MCF 10A (cell line): Measurements from ENCODE around the gene TSC2. TPM values are rescaled to one million over a fixed set of nuclear protein-coding genes. Genes with fewer than 3 reads are reported as not detected.

Source experiments
- BruUV-seq: library from RNA; stranded (reverse); fragments of 400-500 nt; replicated peaks from 2 replicates; lab custom pipeline; 2021; lab: Mats Ljungman, UMichigan
- CTCF ChIA-PET: fragments of 300-600 bp; sonication (Branson Sonifier 250); formaldehyde crosslinking; extraction: SDS; loops from one replicate; lab custom pipeline; 2021; ENCODE audit warnings: antibody characterized with exemption, inconsistent platforms; lab: Yijun Ruan, JAX
- POLR2A ChIA-PET: fragments of 300-600, 350-650 bp; sonication (Branson Sonifier 250); formaldehyde crosslinking; extraction: SDS; loops from one replicate; lab custom pipeline; 2020; ENCODE audit warnings: antibody characterized with exemption, inconsistent platforms; lab: Yijun Ruan, JAX
- DNase-seq: peaks from one replicate; pipeline ENCODE4 v3.0.0-alpha.2; 2018; ENCODE audit not compliant: unreplicated experiment
- H3K27ac Mint-ChIP-seq: one replicate; pipeline ENCODE4 v1.8.0; 2022; ENCODE audit warnings: mild to moderate bottlenecking, low read depth, mixed read lengths; ENCODE audit not compliant: unreplicated experiment
- H3K27me3 Mint-ChIP-seq: one replicate; pipeline ENCODE4 v1.8.0; 2022; ENCODE audit warnings: mixed read lengths; ENCODE audit not compliant: insufficient read depth, unreplicated experiment
- H3K36me3 Mint-ChIP-seq: one replicate; pipeline ENCODE4 v1.8.0; 2022; ENCODE audit warnings: mild to moderate bottlenecking, moderate library complexity, mixed read lengths; ENCODE audit not compliant: insufficient read depth, unreplicated experiment
- H3K4me1 Mint-ChIP-seq: one replicate; pipeline ENCODE4 v1.8.0; 2022; ENCODE audit warnings: mixed read lengths; ENCODE audit not compliant: insufficient read depth, unreplicated experiment
- H3K4me3 Mint-ChIP-seq: one replicate; pipeline ENCODE4 v1.8.0; 2022; ENCODE audit warnings: mild to moderate bottlenecking, moderate library complexity, mixed read lengths; ENCODE audit not compliant: unreplicated experiment
- H3K9me3 Mint-ChIP-seq: one replicate; pipeline ENCODE4 v1.8.0; 2022; ENCODE audit warnings: mixed read lengths; ENCODE audit not compliant: unreplicated experiment
- CTCF ChIP-seq: fragments of 200-600 bp; IDR thresholded peaks from one replicate; pipeline ENCODE4 v1.8.0; 2022; ENCODE audit warnings: antibody characterized with exemption, mild to moderate bottlenecking; ENCODE audit not compliant: unreplicated experiment
- intact Hi-C: fragments of 100-400 bp; cut with micrococcal nuclease; formaldehyde crosslinking; loops from 2 replicates; pipeline ENCODE4 v1.14.1; 2022
- total RNA-seq: library from RNA; stranded (reverse); gene quantifications from 2 replicates; pipeline ENCODE4 v1.2.3, GENCODE V29; 2022

The TSC2 gene
- total RNA-seq, 1 experiment from 2014 or later = 99.8 TPM

DNA sequence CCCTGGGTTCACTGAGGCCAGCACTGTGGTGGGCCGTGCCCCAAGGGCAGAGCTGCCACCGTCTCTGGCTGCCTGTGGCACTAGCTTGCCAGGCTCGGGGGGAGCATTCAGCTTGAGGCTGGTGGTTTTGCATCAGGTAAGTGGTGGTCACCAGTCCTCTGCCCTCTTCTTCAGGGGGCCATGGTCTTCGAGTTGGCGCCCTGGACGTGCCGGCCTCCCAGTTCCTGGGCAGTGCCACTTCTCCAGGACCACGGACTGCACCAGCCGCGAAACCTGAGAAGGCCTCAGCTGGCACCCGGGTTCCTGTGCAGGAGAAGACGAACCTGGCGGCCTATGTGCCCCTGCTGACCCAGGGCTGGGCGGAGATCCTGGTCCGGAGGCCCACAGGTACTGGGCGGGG, 32.2 kb downstream of the TSC2 start:
- Mint-ChIP-seq H3K4me3 (no peak overlapping the region), H3K27me3 (no peaks in the 10 kb centered on the region), H3K36me3 (peaks cover 29% of the 10 kb centered on the region), H3K4me1 (no peaks in the 10 kb centered on the region), H3K27ac (no peak overlapping the region), H3K9me3 (no peaks in the 10 kb centered on the region)
- ChIA-PET POLR2A (no interaction called here), CTCF (interaction anchor here (1.2 kb wide), 1 partner anchor 60 kb away, joined by 3 read pairs; no protein-coding TSS in a partner anchor)
- TF ChIP-seq CTCF = no peak
- intact Hi-C loops = no loop called here
- no TSS peak for BruUV-seq
- no peak for DNase-seq

DNA sequence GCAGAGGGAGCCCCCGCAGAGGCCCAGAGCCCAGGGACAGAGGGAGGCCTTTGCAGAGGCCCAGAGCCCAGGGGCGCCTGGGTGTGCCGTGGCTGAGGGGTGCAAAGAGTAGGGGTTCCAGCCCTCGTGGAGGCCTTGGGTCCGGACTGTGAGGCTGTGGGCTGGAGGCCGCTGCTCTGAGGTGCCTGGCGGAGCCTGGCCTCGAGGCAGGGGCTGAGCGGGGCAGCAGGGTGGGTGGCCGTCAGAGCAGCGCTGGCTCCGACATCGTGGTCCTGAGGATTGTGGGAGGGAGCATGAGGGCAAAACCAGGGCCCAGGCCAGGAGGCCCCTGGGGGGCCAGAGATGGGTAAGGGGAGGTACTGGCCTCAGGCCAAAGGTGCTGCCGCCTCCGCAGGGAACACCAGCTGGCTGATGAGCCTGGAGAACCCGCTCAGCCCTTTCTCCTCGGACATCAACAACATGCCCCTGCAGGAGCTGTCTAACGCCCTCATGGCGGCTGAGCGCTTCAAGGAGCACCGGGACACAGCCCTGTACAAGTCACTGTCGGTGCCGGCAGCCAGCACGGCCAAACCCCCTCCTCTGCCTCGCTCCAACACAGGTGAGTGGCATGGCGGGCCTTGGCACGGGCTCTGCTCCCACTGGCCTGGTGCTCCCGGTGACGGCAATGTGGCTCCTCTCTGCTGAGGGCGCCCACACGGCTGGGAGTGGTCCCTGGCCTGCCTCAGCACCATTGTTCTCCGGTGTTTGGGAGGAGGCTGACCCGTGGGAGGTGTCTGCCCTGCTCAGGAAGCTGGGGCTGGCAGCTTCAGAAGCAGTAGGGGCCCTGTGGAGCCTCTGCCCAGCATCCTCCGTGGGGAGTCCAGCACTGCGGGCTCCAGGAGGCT, 33.7 kb downstream of the TSC2 start:
- H3K27ac Mint-ChIP-seq = no peak overlapping the region
- H3K4me1 Mint-ChIP-seq = no peaks in the 10 kb centered on the region
- H3K4me3 Mint-ChIP-seq = no peak overlapping the region
- TF ChIP-seq CTCF = no peak
- BruUV-seq = no TSS peak
- DNase-seq = no peak
- intact Hi-C loops = no loop called here
- POLR2A ChIA-PET = no interaction called here
- H3K9me3 Mint-ChIP-seq = no peaks in the 10 kb centered on the region
- H3K27me3 Mint-ChIP-seq = no peaks in the 10 kb centered on the region
- H3K36me3 Mint-ChIP-seq = peaks cover 31% of the 10 kb centered on the region
- CTCF ChIA-PET = no interaction called here

GRCh38 chr16:2082171-2082982, 34.6 kb downstream of the TSC2 start:
- H3K27me3 Mint-ChIP-seq = no peaks in the 10 kb centered on the region
- no peak overlapping the region for H3K4me3 Mint-ChIP-seq
- peaks cover 31% of the 10 kb centered on the region for H3K36me3 Mint-ChIP-seq
- H3K4me1 Mint-ChIP-seq = no peaks in the 10 kb centered on the region
- TF ChIP-seq CTCF = no peak
- no peak for DNase-seq
- ChIA-PET CTCF (interaction anchor here (0.6 to 0.8 kb wide), 2 partner anchors 39 to 60 kb away, joined by 3 read pairs; no protein-coding TSS in a partner anchor), POLR2A (interaction anchor here (0.9 kb wide), 1 partner anchor 69 kb away, joined by 3 read pairs; no protein-coding TSS in a partner anchor)
- no TSS peak for BruUV-seq
- no peaks in the 10 kb centered on the region for H3K9me3 Mint-ChIP-seq
- intact Hi-C loops = no loop called here
- H3K27ac Mint-ChIP-seq = no peak overlapping the region

DNA sequence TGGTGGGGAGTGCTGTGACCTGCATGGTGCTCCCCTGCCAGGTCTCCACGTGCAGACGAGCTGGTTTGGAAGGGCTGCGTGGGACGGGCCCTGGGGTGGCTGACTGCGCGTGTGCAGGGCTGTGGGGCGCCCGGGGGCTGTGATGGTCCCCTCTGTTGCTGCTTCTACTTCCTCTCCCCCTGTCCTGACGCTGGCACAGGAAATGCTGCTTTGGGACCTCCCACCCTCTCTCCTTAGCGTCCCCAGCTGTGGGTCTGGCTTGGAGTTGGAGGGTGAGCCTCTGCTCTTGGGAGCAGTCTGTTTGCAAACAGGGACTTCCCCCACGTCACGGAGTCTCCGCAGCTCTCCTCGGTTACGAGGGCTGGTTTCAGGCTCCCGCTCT, 35.2 kb downstream of the TSC2 start:
- peaks cover 34% of the 10 kb centered on the region for H3K36me3 Mint-ChIP-seq
- H3K4me3 Mint-ChIP-seq = no peak overlapping the region
- no peak overlapping the region for H3K27ac Mint-ChIP-seq
- TF ChIP-seq CTCF = no peak
- BruUV-seq = no TSS peak
- no peaks in the 10 kb centered on the region for H3K27me3 Mint-ChIP-seq
- intact Hi-C loops = no loop called here
- H3K4me1 Mint-ChIP-seq = no peaks in the 10 kb centered on the region
- no peaks in the 10 kb centered on the region for H3K9me3 Mint-ChIP-seq
- no peak for DNase-seq
- POLR2A ChIA-PET = interaction anchor here (0.9 kb wide), 1 partner anchor 69 kb away, joined by 3 read pairs; no protein-coding TSS in a partner anchor
- CTCF ChIA-PET = interaction anchor here (0.6 to 0.8 kb wide), 2 partner anchors 43 to 60 kb away, joined by 3 read pairs; no protein-coding TSS in a partner anchor
